MM.1S (cell line): Measurements from ENCODE around the gene OTULIN.

Source experiments
- EZH2 ChIP-seq: fragments of 300-600 bp; sonication (generic); optimal IDR thresholded peaks from 2 replicates; pipeline ENCODE3; 2017; ENCODE audit warnings: low read depth, mild to moderate bottlenecking, antibody characterized with exemption, low read length, mixed read lengths
- EZH2phosphoT487 ChIP-seq: fragments of 300-600 bp; sonication (generic); IDR thresholded peaks from 2 replicates; pipeline ENCODE4 v1.6.1; 2018; ENCODE audit warnings: antibody characterized with exemption, low read length
- TF ChIP-seq, protein P1 (sequence below): fragments of 300-600 bp; sonication (generic); IDR thresholded peaks from 2 replicates; pipeline ENCODE4 v1.5.1; 2016; ENCODE audit warnings: antibody characterized with exemption, low read length, mixed read lengths

DNA sequence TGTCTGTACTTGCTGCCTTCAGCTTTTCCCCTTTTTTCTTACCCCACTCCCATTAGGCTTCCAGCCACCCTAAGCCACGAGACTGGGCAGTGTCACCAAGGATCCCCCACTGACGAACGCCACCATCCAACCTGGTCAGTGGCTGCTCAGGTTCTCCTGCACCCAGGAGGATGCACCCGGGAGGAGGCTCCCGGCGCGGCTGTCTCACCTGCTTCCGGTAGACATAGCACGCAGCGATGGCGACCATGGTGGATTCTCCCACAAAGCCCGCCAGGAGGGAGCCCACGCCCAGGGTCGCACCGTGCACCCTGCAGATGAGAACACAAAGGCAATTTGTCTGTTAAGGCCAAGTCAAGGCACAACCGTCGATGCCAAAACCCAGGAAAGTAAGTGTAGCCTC is 48.1 kb downstream of the OTULIN start:
- TF ChIP-seq, protein P1, sequence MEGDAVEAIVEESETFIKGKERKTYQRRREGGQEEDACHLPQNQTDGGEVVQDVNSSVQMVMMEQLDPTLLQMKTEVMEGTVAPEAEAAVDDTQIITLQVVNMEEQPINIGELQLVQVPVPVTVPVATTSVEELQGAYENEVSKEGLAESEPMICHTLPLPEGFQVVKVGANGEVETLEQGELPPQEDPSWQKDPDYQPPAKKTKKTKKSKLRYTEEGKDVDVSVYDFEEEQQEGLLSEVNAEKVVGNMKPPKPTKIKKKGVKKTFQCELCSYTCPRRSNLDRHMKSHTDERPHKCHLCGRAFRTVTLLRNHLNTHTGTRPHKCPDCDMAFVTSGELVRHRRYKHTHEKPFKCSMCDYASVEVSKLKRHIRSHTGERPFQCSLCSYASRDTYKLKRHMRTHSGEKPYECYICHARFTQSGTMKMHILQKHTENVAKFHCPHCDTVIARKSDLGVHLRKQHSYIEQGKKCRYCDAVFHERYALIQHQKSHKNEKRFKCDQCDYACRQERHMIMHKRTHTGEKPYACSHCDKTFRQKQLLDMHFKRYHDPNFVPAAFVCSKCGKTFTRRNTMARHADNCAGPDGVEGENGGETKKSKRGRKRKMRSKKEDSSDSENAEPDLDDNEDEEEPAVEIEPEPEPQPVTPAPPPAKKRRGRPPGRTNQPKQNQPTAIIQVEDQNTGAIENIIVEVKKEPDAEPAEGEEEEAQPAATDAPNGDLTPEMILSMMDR: no peak
- TF ChIP-seq EZH2: no peak
- TF ChIP-seq EZH2phosphoT487: no peak
